HepG2 (cell line): Measurements from ENCODE around the gene RETREG2. TPM values are rescaled to one million over a fixed set of nuclear protein-coding genes. Genes with fewer than 3 reads are reported as not detected.
A peak's percentile ranks its signal among the peaks of the same experiment; 100 is the strongest.

Experiments used
- ATF6 ChIP-seq: sonication (generic); formaldehyde crosslinking; conservative IDR thresholded peaks from 2 replicates; pipeline ENCODE4 v1.4.0; 2020; ENCODE audit warnings: missing genetic modification reagents
- ATM ChIP-seq: fragments of 450-650 bp; IDR thresholded peaks from 2 replicates; pipeline ENCODE4 v1.7.1; 2017; ENCODE audit warnings: mild to moderate bottlenecking, borderline replicate concordance
- FOXA3 ChIP-seq: IDR thresholded peaks from 2 replicates; pipeline ENCODE4 v1.6.1; 2016; ENCODE audit warnings: missing genetic modification reagents, missing compliant biosample characterization
- KDM2A ChIP-seq: sonication (generic); formaldehyde crosslinking; IDR thresholded peaks from 2 replicates; pipeline ENCODE4 v1.4.0; 2020; ENCODE audit warnings: low read depth, missing genetic modification reagents, borderline replicate concordance
- MIER2 ChIP-seq: IDR thresholded peaks from 2 replicates; pipeline ENCODE4 v1.6.1; 2016; ENCODE audit warnings: missing biosample characterization, missing genetic modification reagents
- NFE2L1 ChIP-seq: sonication (generic); formaldehyde crosslinking; IDR thresholded peaks from 2 replicates; pipeline ENCODE4 v1.4.0; 2020; ENCODE audit warnings: missing genetic modification reagents, mild to moderate bottlenecking, borderline replicate concordance
- NFKBIZ ChIP-seq: IDR thresholded peaks from 2 replicates; pipeline ENCODE4 v1.6.1; 2018; ENCODE audit warnings: missing genetic modification reagents, missing compliant biosample characterization
- POLR2AphosphoS2 ChIP-seq: IDR thresholded peaks from 2 replicates; pipeline ENCODE4 v1.6.1; 2011; ENCODE audit warnings: low read depth, low read length, improper control_type of control experiment
- SOX6 ChIP-seq, 2 experiments: fragments of 450-650 bp in 1 of 2; sonication (generic) in 1 of 2; formaldehyde crosslinking in 1 of 2; IDR thresholded peaks; 2 replicates each; pipeline versions ENCODE4 v1.4.0 to v1.6.1; 2017 to 2020; ENCODE audit warnings: antibody characterized with exemption in 1 of 2, mild to moderate bottlenecking in 1 of 2, missing genetic modification reagents in 1 of 2
- SP1 ChIP-seq, 2 experiments: fragments of 450-650 bp in 1 of 2; sonication (generic) in 1 of 2; formaldehyde crosslinking in 1 of 2; IDR thresholded peaks; 2 replicates each; pipeline versions ENCODE4 v1.4.0 to v1.6.1; 2016 to 2020; ENCODE audit warnings: missing genetic modification reagents in 1 of 2
- TEAD3 ChIP-seq: optimal IDR thresholded peaks from 2 replicates; pipeline ENCODE3; 2016; ENCODE audit warnings: borderline replicate concordance
- TIGD3 ChIP-seq: sonication (generic); formaldehyde crosslinking; IDR thresholded peaks from 2 replicates; pipeline ENCODE4 v1.5.1; 2020; ENCODE audit warnings: mild to moderate bottlenecking, missing genetic modification reagents, borderline replicate concordance
- ZBTB1 ChIP-seq: sonication (generic); formaldehyde crosslinking; IDR thresholded peaks from 2 replicates; pipeline ENCODE4 v1.4.0; 2020; ENCODE audit warnings: missing genetic modification reagents, borderline replicate concordance
- ZC3H4 ChIP-seq: sonication (generic); formaldehyde crosslinking; IDR thresholded peaks from 2 replicates; pipeline ENCODE4 v1.4.0; 2020; ENCODE audit warnings: missing genetic modification reagents, borderline replicate concordance
- ZMYM4 ChIP-seq: sonication (generic); formaldehyde crosslinking; IDR thresholded peaks from 2 replicates; pipeline ENCODE4 v1.8.1; 2023; ENCODE audit warnings: mild to moderate bottlenecking, missing genetic modification reagents
- ZNF101 ChIP-seq: sonication (generic); formaldehyde crosslinking; IDR thresholded peaks from 2 replicates; pipeline ENCODE4 v1.4.0; 2020; ENCODE audit warnings: mild to moderate bottlenecking, low read depth, missing genetic modification reagents, borderline replicate concordance
- ZNF329 ChIP-seq: sonication (generic); formaldehyde crosslinking; IDR thresholded peaks from 2 replicates; pipeline ENCODE4 v1.9.0; 2021; ENCODE audit warnings: low read depth, mild to moderate bottlenecking, missing genetic modification reagents
- ZNF367 ChIP-seq: sonication (generic); formaldehyde crosslinking; IDR thresholded peaks from 2 replicates; pipeline ENCODE4 v1.4.0; 2020; ENCODE audit warnings: missing genetic modification reagents, borderline replicate concordance
- ZNF512 ChIP-seq: sonication (generic); formaldehyde crosslinking; IDR thresholded peaks from 2 replicates; pipeline ENCODE4 v1.4.0; 2020; ENCODE audit warnings: mild to moderate bottlenecking, missing genetic modification reagents
- ZNF597 ChIP-seq: sonication (generic); formaldehyde crosslinking; IDR thresholded peaks from 2 replicates; pipeline ENCODE4 v1.5.0; 2020; ENCODE audit warnings: missing genetic modification reagents
- ZNF780A ChIP-seq: sonication (generic); formaldehyde crosslinking; IDR thresholded peaks from 2 replicates; pipeline ENCODE4 v1.8.0; 2022; ENCODE audit warnings: mild to moderate bottlenecking, missing genetic modification reagents, moderate library complexity
- polyA plus RNA-seq, 8 experiments: library from polyadenylated mRNA; depleted of rRNA in 3 of 8; stranded (reverse) in 7 of 8; unstranded in 1 of 8; fragments of >200 nt; fragmentation: Illumina TruSeq in 4 of 8; extraction: Trizol in 4 of 8; gene quantifications; 2 replicates each; pipeline versions ENCODE4 v1.2.1 to v1.2.3, GENCODE V29; 2011 to 2016; ENCODE audit warnings: low read depth in 4 of 8, missing spikeins in 1 of 8, mixed read lengths in 1 of 8; ENCODE audit not compliant: insufficient read depth in 1 of 8
- total RNA-seq, 5 experiments: library from RNA; depleted of rRNA; stranded (reverse); fragments of >200 nt; fragmentation: Illumina TruSeq; extraction: Trizol; gene quantifications; 2 replicates each; pipeline ENCODE4 v1.2.3, GENCODE V29; 2016; ENCODE audit warnings: low read depth in 1 of 5

Gene RETREG2
- total and polyA plus RNA-seq, 2 of the 13 experiments (the other 11 are each of a cell fraction or from before 2014, with no cell fraction given) = 86.0 to 134 TPM

GRCh38 chr2:219218732-219219701, 40.9 kb downstream of the RETREG2 start, which contains the start of gene ABCB6 (continued):
- TF ChIP-seq ZC3H4 (CRISPR knock-in tag) = no peak; the same call in 1 of the 2 replicates
- TF ChIP-seq POLR2AphosphoS2 = no peak
- no peak; the same call in 1 of the 2 replicates for TF ChIP-seq ZNF780A
- peak; percentile 76 for TF ChIP-seq ZBTB1 (CRISPR knock-in tag)
- no peak for TF ChIP-seq ZNF101 (CRISPR knock-in tag)
- no peak for TF ChIP-seq ATF6 (CRISPR knock-in tag)
- TF ChIP-seq ZNF597 (CRISPR knock-in tag) = no peak
- TF ChIP-seq SP1 (IDR thresholded peaks at IDR 0.05) = no peak
- peak; percentile 95 for TF ChIP-seq SP1 (CRISPR knock-in tag; IDR thresholded peaks at IDR 0.05)
- peak; percentile 72 for TF ChIP-seq NFE2L1 (CRISPR knock-in tag)
- TF ChIP-seq ATM = no peak
- TF ChIP-seq ZNF512 (CRISPR knock-in tag) = peak; percentile 53; the same call in 1 of the 2 replicates
- peak; percentile 100 for TF ChIP-seq KDM2A (CRISPR knock-in tag)
- peak; percentile 91 for TF ChIP-seq ZMYM4 (CRISPR knock-in tag)
- TF ChIP-seq SOX6 (IDR thresholded peaks at IDR 0.05) = no peak
- peak; percentile 78 for TF ChIP-seq SOX6 (CRISPR knock-in tag; IDR thresholded peaks at IDR 0.05)
- TF ChIP-seq TEAD3 (CRISPR knock-in tag) = peak; percentile 80
- no peak for TF ChIP-seq NFKBIZ
- peak; percentile 82 for TF ChIP-seq MIER2 (CRISPR knock-in tag)
- 0 out of 2 replicates have a peak, but pooled peaks have one; percentile 41 for TF ChIP-seq TIGD3 (CRISPR knock-in tag)
- TF ChIP-seq ZNF367 = peak; percentile 74; the same call in 1 of the 2 replicates
- no peak; the same call in 1 of the 2 replicates for TF ChIP-seq ZNF329
- peak; percentile 71 for TF ChIP-seq FOXA3 (CRISPR knock-in tag)
